HCT116 (cell line): ENCODE measurements around the gene AOPEP.

Experiments used
- CEBPB ChIP-seq: IDR thresholded peaks from 2 replicates; pipeline ENCODE4 v1.6.1; 2012; ENCODE audit warnings: low read depth
- TF ChIP-seq, protein P1 (sequence below), 3 experiments: fragments of 200-600 bp in 1 of 3; sonication (generic) in 1 of 3; IDR thresholded peaks in 2 of 3; conservative IDR thresholded peaks in 1 of 3; 2 replicates each; pipeline ENCODE4 v1.5.1; 2012 to 2017; ENCODE audit warnings: low read depth in 2 of 3, low read length in 2 of 3, antibody characterized with exemption in 1 of 3, borderline replicate concordance in 1 of 3, control low read depth in 1 of 3, mild to moderate bottlenecking in 1 of 3, mixed read lengths in 1 of 3, mixed run types in 1 of 3, moderate library complexity in 1 of 3; ENCODE audit not compliant: insufficient read depth in 1 of 3

DNA sequence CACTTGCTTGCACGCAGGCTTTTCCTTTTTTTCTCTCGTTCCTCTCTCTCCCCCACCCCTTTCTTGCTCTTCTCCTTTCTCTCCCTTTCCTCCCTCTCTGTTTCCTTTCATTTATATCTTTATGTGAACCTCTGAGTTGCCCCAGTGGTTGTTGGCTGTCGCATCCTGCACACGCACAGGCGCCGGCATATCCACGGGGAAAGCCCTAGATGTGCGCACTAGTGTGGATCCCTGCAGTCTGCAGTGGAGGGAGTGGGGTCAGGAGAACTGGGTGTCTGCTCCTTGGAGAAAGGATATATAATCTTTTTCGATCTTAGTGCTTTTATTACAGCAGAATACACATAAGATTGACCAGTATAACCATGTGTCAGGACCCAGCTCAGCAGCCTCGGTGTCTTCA is 367.5 kb downstream of the AOPEP start:
- TF ChIP-seq, protein P1, sequence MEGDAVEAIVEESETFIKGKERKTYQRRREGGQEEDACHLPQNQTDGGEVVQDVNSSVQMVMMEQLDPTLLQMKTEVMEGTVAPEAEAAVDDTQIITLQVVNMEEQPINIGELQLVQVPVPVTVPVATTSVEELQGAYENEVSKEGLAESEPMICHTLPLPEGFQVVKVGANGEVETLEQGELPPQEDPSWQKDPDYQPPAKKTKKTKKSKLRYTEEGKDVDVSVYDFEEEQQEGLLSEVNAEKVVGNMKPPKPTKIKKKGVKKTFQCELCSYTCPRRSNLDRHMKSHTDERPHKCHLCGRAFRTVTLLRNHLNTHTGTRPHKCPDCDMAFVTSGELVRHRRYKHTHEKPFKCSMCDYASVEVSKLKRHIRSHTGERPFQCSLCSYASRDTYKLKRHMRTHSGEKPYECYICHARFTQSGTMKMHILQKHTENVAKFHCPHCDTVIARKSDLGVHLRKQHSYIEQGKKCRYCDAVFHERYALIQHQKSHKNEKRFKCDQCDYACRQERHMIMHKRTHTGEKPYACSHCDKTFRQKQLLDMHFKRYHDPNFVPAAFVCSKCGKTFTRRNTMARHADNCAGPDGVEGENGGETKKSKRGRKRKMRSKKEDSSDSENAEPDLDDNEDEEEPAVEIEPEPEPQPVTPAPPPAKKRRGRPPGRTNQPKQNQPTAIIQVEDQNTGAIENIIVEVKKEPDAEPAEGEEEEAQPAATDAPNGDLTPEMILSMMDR (IDR thresholded peaks at IDR 0.05 in 2 of 3, conservative IDR thresholded peaks at IDR 0.05 in 1 of 3; ENCODE audit: borderline replicate concordance in 1 of 3, insufficient read depth in 1 of 3, low read depth in 2 of 3, low read length in 2 of 3): no peak
- no peak for TF ChIP-seq CEBPB
